K562 (cell line): Measurements from ENCODE around the gene CCDC187. TPM values are rescaled to one million over a fixed set of nuclear protein-coding genes. Genes with fewer than 3 reads are reported as not detected.

Experiments used
- ATAC-seq: fragments of 200-7000 bp; cut with Tn5 transposase; 3 replicates; pipeline ENCODE4 v1.9.1; 2020; ENCODE audit warnings: moderate library complexity
- BruUV-seq: library from RNA; stranded (reverse); fragments of 400-500 nt; replicated peaks from 2 replicates; lab custom pipeline; 2021; lab: Mats Ljungman, UMichigan
- CTCF ChIA-PET: fragments of 300-600 bp; formaldehyde crosslinking; extraction: SDS; loops from one replicate; lab custom pipeline; 2021; ENCODE audit warnings: low intra/inter-chr PET ratio; lab: Yijun Ruan, JAX
- POLR2A ChIA-PET: fragments of 300-600, 350-650 bp; sonication (Branson Sonifier 250); formaldehyde crosslinking; extraction: SDS; loops from one replicate; lab custom pipeline; 2021; ENCODE audit warnings: antibody characterized with exemption, inconsistent platforms; lab: Yijun Ruan, JAX
- DNase-seq, 4 experiments: peaks; one replicate each; pipeline versions ENCODE4 v3.0.0 to v3.0.0-alpha.2; 2011 to 2018; ENCODE audit warnings: low spot score in 3 of 4, mixed read lengths in 3 of 4; ENCODE audit errors: extremely low read depth in 1 of 4
- FAIRE-seq: peaks from 2 replicates; lab custom pipeline; 2011; peaks lifted over from hg19 to GRCh38; lab: Jason Lieb, UNC
- H2AFZ ChIP-seq: 2 replicates; pipeline ENCODE4 v1.6.0; 2011; ENCODE audit warnings: low read depth, low read length, control low read depth, inconsistent platforms
- H3K27ac ChIP-seq: fragments of 200-600 bp; 3 replicates; pipeline ENCODE4 v1.8.0; 2011; ENCODE audit warnings: low read depth, mild to moderate bottlenecking, control low read depth, inconsistent platforms, low read length, moderate library complexity, mixed read lengths; ENCODE audit errors: extremely low read depth
- H3K27me3 ChIP-seq, 2 experiments: fragments of 300-600 bp in 1 of 2; 2 replicates in 1 of 2; 3 replicates in 1 of 2; pipeline versions ENCODE4 v1.6.0 to v1.8.0; 2011; ENCODE audit warnings: inconsistent platforms in 2 of 2, low read length in 2 of 2, mild to moderate bottlenecking in 1 of 2, mixed read lengths in 1 of 2, moderate library complexity in 1 of 2; ENCODE audit not compliant: control insufficient read depth in 2 of 2, insufficient read depth in 2 of 2
- H3K36me3 ChIP-seq: fragments of 300-600 bp; 3 replicates; pipeline ENCODE4 v1.8.0; 2011; ENCODE audit warnings: mild to moderate bottlenecking, low read length, inconsistent platforms; ENCODE audit not compliant: control insufficient read depth, insufficient read depth
- H3K4me1 ChIP-seq, 2 experiments: fragments of 200-600 bp in 1 of 2; replicated peaks in 1 of 2; 2 replicates in 1 of 2; 3 replicates in 1 of 2; pipeline versions ENCODE4 v1.5.1 to v1.8.0; 2011; ENCODE audit warnings: inconsistent platforms in 2 of 2, low read length in 2 of 2, mild to moderate bottlenecking in 1 of 2, mixed read lengths in 1 of 2, moderate library complexity in 1 of 2; ENCODE audit not compliant: control insufficient read depth in 2 of 2, insufficient read depth in 2 of 2
- H3K4me2 ChIP-seq: 2 replicates; pipeline ENCODE4 v1.6.1; 2011; ENCODE audit warnings: low read length, control low read depth, inconsistent platforms, mixed read lengths; ENCODE audit not compliant: insufficient read depth
- H3K4me3 ChIP-seq: fragments of 200-600 bp; sonication (generic), shearing (Covaris generic); 2 replicates; pipeline ENCODE4 v1.5.1; 2016; ENCODE audit warnings: control low read depth, inconsistent platforms
- H3K79me2 ChIP-seq: fragments of 200-600 bp; 3 replicates; pipeline ENCODE4 v1.8.0; 2011; ENCODE audit warnings: low read length, inconsistent platforms; ENCODE audit not compliant: control insufficient read depth, insufficient read depth
- H3K9ac ChIP-seq, 2 experiments: 2 replicates each; pipeline versions ENCODE4 v1.6.0 to v1.6.1; 2011; ENCODE audit warnings: low read depth in 2 of 2, low read length in 2 of 2, control low read depth in 1 of 2, inconsistent platforms in 1 of 2, mild to moderate bottlenecking in 1 of 2, mixed read lengths in 1 of 2; ENCODE audit not compliant: insufficient read depth in 1 of 2
- H3K9me1 ChIP-seq: one replicate; pipeline ENCODE4 v1.6.0; 2011; ENCODE audit warnings: inconsistent platforms, mild to moderate bottlenecking, low read length, moderate library complexity; ENCODE audit not compliant: control insufficient read depth, insufficient read depth
- H3K9me3 ChIP-seq: replicated peaks from 2 replicates; pipeline ENCODE4 v1.5.1; 2011; ENCODE audit warnings: low read depth, low read length, inconsistent platforms; ENCODE audit not compliant: control insufficient read depth, insufficient read depth
- H4K20me1 ChIP-seq: replicated peaks from 2 replicates; pipeline ENCODE4 v1.6.1; 2011; ENCODE audit warnings: low read length, inconsistent platforms, mixed read lengths; ENCODE audit not compliant: control insufficient read depth, insufficient read depth
- POLR2G ChIP-seq: fragments of 200-400 bp; formaldehyde crosslinking; IDR thresholded peaks from 2 replicates; pipeline ENCODE4 v1.6.1; 2017; ENCODE audit warnings: low read depth, mild to moderate bottlenecking, antibody characterized with exemption, low read length, moderate library complexity
- THRA ChIP-seq: fragments of 450-650 bp; IDR thresholded peaks from 2 replicates; pipeline ENCODE4 v1.6.1; 2017; ENCODE audit warnings: mild to moderate bottlenecking, moderate library complexity
- WGBS: fragments of 100-300 bp; shearing (Covaris generic); methylation state at CpG from one replicate; pipeline ENCODE4 v1.1.6; 2016; ENCODE audit warnings: low coverage, mixed read lengths; ENCODE audit not compliant: insufficient coverage; ENCODE audit errors: missing lambda C conversion rate; 5-methylcytosine and 5-hydroxymethylcytosine counted together
- in situ Hi-C: fragments of 300-500 bp; cut with MboI; formaldehyde crosslinking; loops from 4 replicates; pipeline ENCODE4 v1.15.0; 2018; ENCODE audit warnings: inconsistent platforms, mixed read lengths
- intact Hi-C: fragments of 100-400 bp; cut with micrococcal nuclease; formaldehyde crosslinking; loops from 2 replicates; pipeline ENCODE4 v1.14.2; 2022
- polyA plus RNA-seq, 8 experiments: library from polyadenylated mRNA; depleted of rRNA in 4 of 8; stranded (reverse) in 5 of 8; unstranded in 3 of 8; fragments of >200 nt; fragmentation: Nextera tagmentation in 2 of 8; fragmentation: Illumina TruSeq in 1 of 8; extraction: Ambion mirVana in 2 of 8; extraction: Trizol in 1 of 8; gene quantifications; 2 replicates each; pipeline versions ENCODE4 v1.2.1 to v1.2.3, GENCODE V29; 2011 to 2014; ENCODE audit warnings: inconsistent platforms in 1 of 8, missing spikeins in 1 of 8
- total RNA-seq, 7 experiments: library from RNA; depleted of rRNA in 6 of 7; stranded (reverse); fragments of >200 nt in 6 of 7; fragmentation: Illumina TruSeq in 2 of 7; extraction: Trizol in 2 of 7; gene quantifications; 2 replicates each; pipeline versions ENCODE4 v1.2.1 to v1.2.3, GENCODE V29; 2011 to 2021; ENCODE audit warnings: low replicate concordance in 1 of 7

Gene CCDC187
- total and polyA plus RNA-seq, 9 of the 15 experiments (the other 6 are each of a cell fraction or from before 2014, with no cell fraction given): not detected

DNA sequence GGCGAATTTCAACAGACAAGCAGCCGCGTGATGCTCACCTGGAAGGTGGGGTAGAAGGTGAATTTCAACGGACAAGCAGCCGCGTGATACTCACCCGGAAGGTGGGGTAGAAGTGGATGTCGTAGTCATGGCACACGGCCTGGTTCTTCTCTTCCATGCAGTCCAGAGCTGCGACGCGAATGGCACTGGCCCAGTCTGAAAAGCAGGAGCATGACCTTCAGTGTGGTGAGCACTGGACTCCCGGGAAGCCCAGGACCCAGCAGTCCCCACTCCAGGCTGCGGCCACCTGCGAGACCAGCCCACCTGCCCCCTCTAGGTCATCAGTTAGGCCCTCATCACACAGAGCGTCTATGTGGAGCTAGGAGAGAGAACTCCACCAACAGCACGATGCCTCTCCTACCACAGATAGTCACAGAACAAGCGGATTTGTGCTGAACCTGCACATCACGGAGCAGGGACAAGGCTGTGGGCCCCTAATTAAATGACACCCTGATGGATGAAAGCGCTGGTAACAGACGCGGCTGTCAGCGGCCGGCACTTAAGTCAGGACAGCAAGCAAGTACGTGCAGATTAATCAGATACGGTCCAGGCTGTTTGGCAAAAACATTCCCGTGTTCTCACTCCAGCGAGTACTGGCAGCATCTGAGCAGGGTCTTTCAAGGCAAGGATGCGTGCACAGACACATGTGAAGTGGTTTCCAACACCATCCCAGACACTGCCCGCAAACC, 77.0 kb downstream of the CCDC187 start:
- H2AFZ ChIP-seq: no peak overlapping the region
- intact Hi-C loops (loop anchor here (2.0 kb wide), 1 partner anchor 56 kb away; no protein-coding TSS in a partner anchor), in situ Hi-C loops (no loop called here)
- 88% methylated on average over 30 of the region's 30 CpGs for WGBS
- peaks cover 16 to 54% of the 10 kb centered on the region in 2 experiments for H3K4me1 ChIP-seq
- FAIRE-seq: no peak
- BruUV-seq: no TSS peak
- H4K20me1 ChIP-seq: peaks cover 31% of the 10 kb centered on the region
- H3K9ac ChIP-seq: no peak overlapping the region
- no peak overlapping the region for H3K4me3 ChIP-seq
- peaks cover 4% of the 10 kb centered on the region for H3K9me1 ChIP-seq
- H3K79me2 ChIP-seq: peaks cover 47% of the 10 kb centered on the region
- TF ChIP-seq THRA (no peak), POLR2G (0 out of 2 replicates have a peak, but pooled peaks have one; percentile 1)
- ChIA-PET POLR2A (interaction anchor here (1.0 kb wide), 1 partner anchor 9 kb away, joined by 3 read pairs; no protein-coding TSS in a partner anchor), CTCF (interaction anchor here (1.6 kb wide), 1 partner anchor 57 kb away, joined by 9 read pairs; no protein-coding TSS in a partner anchor)
- peaks cover 62% of the 10 kb centered on the region for H3K36me3 ChIP-seq
- no peaks in the 10 kb centered on the region for H3K27me3 ChIP-seq
- no peak overlapping the region for H3K27ac ChIP-seq
- no peak for DNase-seq
- no peaks in the 10 kb centered on the region for H3K9me3 ChIP-seq
- H3K4me2 ChIP-seq: no peak overlapping the region
- no peak for ATAC-seq
